Islet of Langerhans (tissue), 1 donor: ENCODE measurements around the gene AK6.
"Not testable (repeated sequence)": the region's sequence is repeated elsewhere in the genome, so short reads cannot be mapped to it uniquely, and the experiment has no call there.

Experiments
- FAIRE-seq: peaks from one replicate; lab custom pipeline; 2011; peaks lifted over from hg19 to GRCh38; lab: Jason Lieb, UNC

The AK6 gene

GRCh38 chr5:69369340-69370121 is at the start of gene AK6, which contains the start of the genes RAD17 and TAF9:
AK6 (minus strand) TSS chr5:69369520; CDS start chr5:69369490, 30 bp downstream.
RAD17 (plus strand) TSS chr5:69369818; CDS start chr5:69372209, 2,391 bp downstream.
TAF9 (minus strand) TSS chr5:69369520; CDS start chr5:69365737, 3,783 bp downstream.
- FAIRE-seq = peak; percentile 24

- no peak for FAIRE-seq
These were observed 49.2 kb upstream of the AK6 start for GRCh38 chr5:69418554-69418953.

- no peak for FAIRE-seq
These were observed 47.4 kb upstream of the AK6 start for GRCh38 chr5:69416699-69417098.

- FAIRE-seq = no peak
These were observed 46.9 kb upstream of the AK6 start for GRCh38 chr5:69416180-69416579.

- FAIRE-seq = no peak
These were observed 46.3 kb upstream of the AK6 start for GRCh38 chr5:69415584-69415958.

- no peak for FAIRE-seq
These were observed 45.7 kb upstream of the AK6 start, which contains the start of gene MARVELD2 for GRCh38 chr5:69414885-69415583. MARVELD2 (plus strand) TSS chr5:69415116; CDS start chr5:69419386, 4,270 bp downstream.

- no peak for FAIRE-seq
These were observed 35.5 kb upstream of the AK6 start for GRCh38 chr5:69404659-69405330.

- no peak for FAIRE-seq
These were observed 9.1 kb upstream of the AK6 start for GRCh38 chr5:69378376-69378775.

GRCh38 chr5:69374911-69375446 is 5.7 kb upstream of the AK6 start:
- peak; percentile 17 for FAIRE-seq

GRCh38 chr5:69372394-69372793 is 3.1 kb upstream of the AK6 start:
- no peak for FAIRE-seq

- not testable (repeated sequence) for FAIRE-seq
These were observed 1.0 kb upstream of the AK6 start for GRCh38 chr5:69370335-69370734.

GRCh38 chr5:69368458-69369339 is 621 bp downstream of the AK6 start:
- no peak for FAIRE-seq

GRCh38 chr5:69367697-69368279 is 1.5 kb downstream of the AK6 start:
- FAIRE-seq = no peak

GRCh38 chr5:69364850-69365249 is 4.5 kb downstream of the AK6 start:
- FAIRE-seq = no peak

GRCh38 chr5:69364414-69364813 is 4.9 kb downstream of the AK6 start:
- FAIRE-seq = no peak

GRCh38 chr5:69360442-69360841 is 8.9 kb downstream of the AK6 start:
- FAIRE-seq = no peak

GRCh38 chr5:69359699-69360098 is 9.6 kb downstream of the AK6 start:
- no peak for FAIRE-seq

- no peak for FAIRE-seq
These were observed 18.7 kb downstream of the AK6 start for GRCh38 chr5:69350664-69351063.

GRCh38 chr5:69343083-69343482 is 26.2 kb downstream of the AK6 start:
- FAIRE-seq = no peak

- FAIRE-seq = no peak
These were observed 27.7 kb downstream of the AK6 start for GRCh38 chr5:69341520-69342161.
